GM12878 (cell line): ENCODE data around the gene SRRM2. TPM values are rescaled to one million over a fixed set of nuclear protein-coding genes. Genes with fewer than 3 reads are reported as not detected.

Experiments
- BMI1 ChIP-seq: fragments of 450-650 bp; IDR thresholded peaks from 2 replicates; pipeline ENCODE4 v1.6.1; 2016; ENCODE audit warnings: mild to moderate bottlenecking, moderate library complexity, borderline replicate concordance
- HDAC6 ChIP-seq: fragments of 200-600 bp; sonication (generic); IDR thresholded peaks from one replicate; pipeline ENCODE4 v1.8.0; 2017; ENCODE audit warnings: antibody characterized with exemption; ENCODE audit not compliant: unreplicated experiment
- IKZF1 ChIP-seq: fragments of 450-650 bp; conservative IDR thresholded peaks from 2 replicates; pipeline ENCODE4 v1.6.1; 2017; ENCODE audit warnings: antibody characterized with exemption, mild to moderate bottlenecking
- MTA3 ChIP-seq: IDR thresholded peaks from 2 replicates; pipeline ENCODE4 v1.6.1; 2012; ENCODE audit warnings: low read length, inconsistent platforms, borderline replicate concordance
- PML ChIP-seq: IDR thresholded peaks from 2 replicates; pipeline ENCODE4 v1.6.1; 2012; ENCODE audit warnings: low read length, inconsistent platforms
- POLR2A ChIP-seq: IDR thresholded peaks from 2 replicates; pipeline ENCODE4 v1.6.1; 2011; ENCODE audit warnings: low read depth, mild to moderate bottlenecking, low read length
- RELB ChIP-seq: fragments of 450-650 bp; IDR thresholded peaks from 2 replicates; pipeline ENCODE4 v1.6.1; 2017; ENCODE audit warnings: low read depth, mild to moderate bottlenecking, moderate library complexity
- RUNX3 ChIP-seq: IDR thresholded peaks from 2 replicates; pipeline ENCODE4 v1.6.1; 2012; ENCODE audit warnings: low read length, inconsistent platforms
- SKIL ChIP-seq: fragments of 450-650 bp; IDR thresholded peaks from 2 replicates; pipeline ENCODE4 v1.6.1; 2017; ENCODE audit warnings: mild to moderate bottlenecking, low read depth, inconsistent platforms; ENCODE audit not compliant: poor library complexity, severe bottlenecking
- SMAD1 ChIP-seq: fragments of 450-650 bp; IDR thresholded peaks from 2 replicates; pipeline ENCODE4 v1.6.1; 2018; ENCODE audit warnings: mild to moderate bottlenecking, low read depth; ENCODE audit not compliant: partially characterized antibody
- ZNF217 ChIP-seq: fragments of 450-650 bp; IDR thresholded peaks from 2 replicates; pipeline ENCODE4 v1.6.1; 2017; ENCODE audit warnings: antibody characterized with exemption, mild to moderate bottlenecking
- ZNF274 ChIP-seq: IDR thresholded peaks from one replicate; pipeline ENCODE4 v1.8.0; 2011; ENCODE audit not compliant: insufficient read length, insufficient read depth
- polyA plus RNA-seq, 11 experiments: library from polyadenylated mRNA; depleted of rRNA in 4 of 11; unstranded in 6 of 11; stranded (reverse) in 5 of 11; fragments of >200 nt; fragmentation: Nextera tagmentation in 4 of 11; fragmentation: Illumina TruSeq in 1 of 11; extraction: Ambion mirVana in 4 of 11; extraction: Trizol in 1 of 11; gene quantifications; 1 replicate in 1 of 11; 2 replicates in 10 of 11; pipeline versions ENCODE4 v1.2.1 to v1.2.3, GENCODE V29; 2011 to 2016; ENCODE audit warnings: inconsistent platforms in 2 of 11, missing spikeins in 2 of 11, low read depth in 1 of 11
- total RNA-seq, 4 experiments: library from RNA; depleted of rRNA in 3 of 4; stranded (reverse); fragments of >200 nt in 3 of 4; fragmentation: Illumina TruSeq in 1 of 4; extraction: Trizol in 1 of 4; gene quantifications; 2 replicates each; pipeline versions ENCODE4 v1.2.1 to v1.2.3, GENCODE V29; 2013 to 2021

SRRM2 gene
- total and polyA plus RNA-seq, 10 of the 15 experiments (the other 5 are each of a cell fraction or from before 2014, with no cell fraction given): 30.1 to 502 (median 196) TPM

- TF ChIP-seq RELB (no peak), SMAD1 (no peak), ZNF217 (no peak), BMI1 (no peak), PML (no peak), SKIL (no peak), ZNF274 (no peak), POLR2A (no peak), MTA3 (no peak), HDAC6 (no peak), RUNX3 (no peak), IKZF1 (no peak)
These were observed 27.6 kb upstream of the SRRM2 start (continued) for GRCh38 chr16:2724816-2725348.
